ENCODE data around the gene TEX9. TPM values are rescaled to one million over a fixed set of nuclear protein-coding genes. Genes with fewer than 3 reads are reported as not detected.

TEX9 gene
- total RNA-seq, 1 donor from 2014 or later, result 10.3 TPM

DNA sequence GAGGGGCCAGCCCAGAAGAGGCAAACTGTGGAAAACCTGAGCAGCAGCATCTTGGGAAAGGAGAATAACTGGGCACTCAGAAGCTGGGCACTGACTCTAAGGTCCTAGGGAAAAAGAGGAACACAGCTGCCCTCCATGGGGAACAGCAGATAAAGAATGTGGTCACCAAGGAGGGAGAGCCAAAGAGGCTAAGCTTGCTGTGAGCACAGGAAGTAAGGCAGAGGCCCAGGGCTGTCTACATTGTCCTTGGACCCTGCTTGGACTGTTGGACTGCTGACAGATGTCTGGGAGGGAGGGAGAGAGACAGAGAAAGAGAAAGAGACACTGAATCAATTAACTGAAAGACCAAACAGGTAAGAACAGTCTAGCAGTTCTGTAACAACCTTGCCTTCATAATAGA, 104.3 kb downstream of the TEX9 start:
- H3K36me3 ChIP-seq (ENCODE audit: insufficient read depth, low read length), result no peaks in the 10 kb centered on the region
- TF ChIP-seq, protein P1, sequence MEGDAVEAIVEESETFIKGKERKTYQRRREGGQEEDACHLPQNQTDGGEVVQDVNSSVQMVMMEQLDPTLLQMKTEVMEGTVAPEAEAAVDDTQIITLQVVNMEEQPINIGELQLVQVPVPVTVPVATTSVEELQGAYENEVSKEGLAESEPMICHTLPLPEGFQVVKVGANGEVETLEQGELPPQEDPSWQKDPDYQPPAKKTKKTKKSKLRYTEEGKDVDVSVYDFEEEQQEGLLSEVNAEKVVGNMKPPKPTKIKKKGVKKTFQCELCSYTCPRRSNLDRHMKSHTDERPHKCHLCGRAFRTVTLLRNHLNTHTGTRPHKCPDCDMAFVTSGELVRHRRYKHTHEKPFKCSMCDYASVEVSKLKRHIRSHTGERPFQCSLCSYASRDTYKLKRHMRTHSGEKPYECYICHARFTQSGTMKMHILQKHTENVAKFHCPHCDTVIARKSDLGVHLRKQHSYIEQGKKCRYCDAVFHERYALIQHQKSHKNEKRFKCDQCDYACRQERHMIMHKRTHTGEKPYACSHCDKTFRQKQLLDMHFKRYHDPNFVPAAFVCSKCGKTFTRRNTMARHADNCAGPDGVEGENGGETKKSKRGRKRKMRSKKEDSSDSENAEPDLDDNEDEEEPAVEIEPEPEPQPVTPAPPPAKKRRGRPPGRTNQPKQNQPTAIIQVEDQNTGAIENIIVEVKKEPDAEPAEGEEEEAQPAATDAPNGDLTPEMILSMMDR (IDR thresholded peaks at IDR 0.05; ENCODE audit: insufficient read depth, low read depth, low read length), result no peak
- no peak for TF ChIP-seq EZH2 (IDR thresholded peaks at IDR 0.05; ENCODE audit: insufficient read depth, low read length)
- H3K4me2 ChIP-seq (ENCODE audit: low read length), result no peak overlapping the region
- peaks cover 4% of the 10 kb centered on the region for H3K27me3 Mint-ChIP-seq (ENCODE audit: low read depth, unreplicated experiment)
- H3K9me3 ChIP-seq (ENCODE audit: insufficient read depth, low read depth, low read length), result no peaks in the 10 kb centered on the region
- no peak overlapping the region for H2AFZ ChIP-seq (ENCODE audit: low read depth, low read length)
- no peak overlapping the region for H3K27ac Mint-ChIP-seq (ENCODE audit: unreplicated experiment)
- H3K4me1 Mint-ChIP-seq (ENCODE audit: low read depth, unreplicated experiment), result peaks cover 6% of the 10 kb centered on the region
- H3K4me1 ChIP-seq (ENCODE audit: insufficient read depth, low read length), result peaks cover 4% of the 10 kb centered on the region
- H3K9me3 Mint-ChIP-seq (ENCODE audit: unreplicated experiment), result no peaks in the 10 kb centered on the region
- H4K20me1 ChIP-seq (ENCODE audit: insufficient read depth, low read length), result no peaks in the 10 kb centered on the region
- no peak for FAIRE-seq
- no peak overlapping the region for H3K4me3 ChIP-seq (ENCODE audit: insufficient read depth, low read depth, low read length)
- no peaks in the 10 kb centered on the region for H3K79me2 ChIP-seq (ENCODE audit: insufficient read depth, low read length)
- H3K36me3 Mint-ChIP-seq (ENCODE audit: low read depth, unreplicated experiment), result no peaks in the 10 kb centered on the region
- no peak overlapping the region for H3K27ac ChIP-seq (ENCODE audit: low read depth, low read length)
- H3K4me3 Mint-ChIP-seq (ENCODE audit: unreplicated experiment), result no peak overlapping the region
- no peak overlapping the region for H3K9ac ChIP-seq (ENCODE audit: low read length)
- no peak for DNase-seq (ENCODE audit: low read depth)
- H3K27me3 ChIP-seq (ENCODE audit: insufficient read depth, low read length), result peaks cover 14% of the 10 kb centered on the region

DNA sequence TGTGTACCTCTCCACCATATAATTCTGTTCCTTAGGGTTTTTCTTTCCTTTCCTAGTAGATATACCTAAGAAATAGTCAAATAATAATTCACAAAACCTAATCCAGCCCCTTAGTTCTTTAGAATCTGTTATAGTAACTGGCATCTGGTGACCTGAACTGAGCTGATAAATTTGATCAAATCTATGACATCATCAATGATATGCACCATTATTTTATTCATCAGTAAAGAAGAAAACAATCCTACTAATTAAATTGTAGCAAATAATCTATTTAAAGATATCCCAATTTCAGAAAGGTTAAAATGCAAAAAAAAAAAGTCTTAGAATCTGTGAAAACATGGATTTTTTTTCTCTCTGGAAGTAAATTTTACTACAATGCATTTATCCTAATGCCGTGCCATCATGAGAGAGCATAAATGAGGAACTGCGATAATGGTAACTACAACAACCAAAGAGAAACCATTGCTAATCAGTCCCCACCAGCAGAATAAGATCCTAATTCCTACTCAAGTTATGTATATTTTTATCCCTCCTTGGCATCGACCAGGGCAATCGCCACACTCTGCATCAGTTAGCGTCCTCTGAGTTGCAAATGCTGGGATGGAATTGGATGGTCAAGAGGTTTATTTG, 106.3 kb downstream of the TEX9 start:
- no peaks in the 10 kb centered on the region for H3K36me3 Mint-ChIP-seq (ENCODE audit: low read depth, unreplicated experiment)
- no peak for TF ChIP-seq EZH2 (IDR thresholded peaks at IDR 0.05; ENCODE audit: insufficient read depth, low read length)
- TF ChIP-seq, protein P1 (IDR thresholded peaks at IDR 0.05; ENCODE audit: insufficient read depth, low read depth, low read length), result no peak
- H3K79me2 ChIP-seq (ENCODE audit: insufficient read depth, low read length), result no peaks in the 10 kb centered on the region
- H3K27me3 Mint-ChIP-seq (ENCODE audit: low read depth, unreplicated experiment), result peaks cover 6% of the 10 kb centered on the region
- no peak overlapping the region for H3K9ac ChIP-seq (ENCODE audit: low read length)
- no peak overlapping the region for H3K4me2 ChIP-seq (ENCODE audit: low read length)
- peaks cover 14% of the 10 kb centered on the region for H3K27me3 ChIP-seq (ENCODE audit: insufficient read depth, low read length)
- H3K4me3 ChIP-seq (ENCODE audit: insufficient read depth, low read depth, low read length), result no peak overlapping the region
- H3K4me1 ChIP-seq (ENCODE audit: insufficient read depth, low read length), result no peaks in the 10 kb centered on the region
- H3K36me3 ChIP-seq (ENCODE audit: insufficient read depth, low read length), result no peaks in the 10 kb centered on the region
- DNase-seq (ENCODE audit: low read depth), result no peak
- H2AFZ ChIP-seq (ENCODE audit: low read depth, low read length), result no peak overlapping the region
- peaks cover 6% of the 10 kb centered on the region for H3K4me1 Mint-ChIP-seq (ENCODE audit: low read depth, unreplicated experiment)
- no peak for FAIRE-seq
- H3K9me3 Mint-ChIP-seq (ENCODE audit: unreplicated experiment), result no peaks in the 10 kb centered on the region
- H3K9me3 ChIP-seq (ENCODE audit: insufficient read depth, low read depth, low read length), result no peaks in the 10 kb centered on the region
- no peak overlapping the region for H3K27ac ChIP-seq (ENCODE audit: low read depth, low read length)
- no peaks in the 10 kb centered on the region for H4K20me1 ChIP-seq (ENCODE audit: insufficient read depth, low read length)
- H3K27ac Mint-ChIP-seq (ENCODE audit: unreplicated experiment), result no peak overlapping the region
- H3K4me3 Mint-ChIP-seq (ENCODE audit: unreplicated experiment), result no peak overlapping the region

GRCh38 chr15:56472278-56472677, 107.1 kb downstream of the TEX9 start:
- Histone ChIP-seq H3K4me2 (ENCODE audit: low read length) (no peak overlapping the region), H3K9me3 (ENCODE audit: insufficient read depth, low read depth, low read length) (no peaks in the 10 kb centered on the region), H3K27ac (ENCODE audit: low read depth, low read length) (no peak overlapping the region), H3K79me2 (ENCODE audit: insufficient read depth, low read length) (no peaks in the 10 kb centered on the region), H3K4me1 (ENCODE audit: insufficient read depth, low read length) (no peaks in the 10 kb centered on the region), H4K20me1 (ENCODE audit: insufficient read depth, low read length) (no peaks in the 10 kb centered on the region), H3K4me3 (ENCODE audit: insufficient read depth, low read depth, low read length) (no peak overlapping the region), H3K36me3 (ENCODE audit: insufficient read depth, low read length) (no peaks in the 10 kb centered on the region), H2AFZ (ENCODE audit: low read depth, low read length) (no peak overlapping the region), H3K27me3 (ENCODE audit: insufficient read depth, low read length) (peaks cover 14% of the 10 kb centered on the region), H3K9ac (ENCODE audit: low read length) (no peak overlapping the region)
- no peaks in the 10 kb centered on the region for H3K36me3 Mint-ChIP-seq (ENCODE audit: low read depth, unreplicated experiment)
- no peaks in the 10 kb centered on the region for H3K9me3 Mint-ChIP-seq (ENCODE audit: unreplicated experiment)
- no peak overlapping the region for H3K4me3 Mint-ChIP-seq (ENCODE audit: unreplicated experiment)
- FAIRE-seq (no peak), DNase-seq (ENCODE audit: low read depth) (no peak)
- peaks cover 6% of the 10 kb centered on the region for H3K4me1 Mint-ChIP-seq (ENCODE audit: low read depth, unreplicated experiment)
- TF ChIP-seq EZH2 (IDR thresholded peaks at IDR 0.05; ENCODE audit: insufficient read depth, low read length), result no peak
- TF ChIP-seq, protein P1 (IDR thresholded peaks at IDR 0.05; ENCODE audit: insufficient read depth, low read depth, low read length), result no peak
- peaks cover 6% of the 10 kb centered on the region for H3K27me3 Mint-ChIP-seq (ENCODE audit: low read depth, unreplicated experiment)
- no peak overlapping the region for H3K27ac Mint-ChIP-seq (ENCODE audit: unreplicated experiment)

Measured in astrocyte (in vitro differentiated cells and primary cell).